ENCODE measurements around the gene AMPD3. TPM values are rescaled to one million over a fixed set of nuclear protein-coding genes. Genes with fewer than 3 reads are reported as not detected.

The AMPD3 gene
- total RNA-seq: 1 to 10 TPM; 6.2 to 6.6 (median 6.4) TPM

DNA sequence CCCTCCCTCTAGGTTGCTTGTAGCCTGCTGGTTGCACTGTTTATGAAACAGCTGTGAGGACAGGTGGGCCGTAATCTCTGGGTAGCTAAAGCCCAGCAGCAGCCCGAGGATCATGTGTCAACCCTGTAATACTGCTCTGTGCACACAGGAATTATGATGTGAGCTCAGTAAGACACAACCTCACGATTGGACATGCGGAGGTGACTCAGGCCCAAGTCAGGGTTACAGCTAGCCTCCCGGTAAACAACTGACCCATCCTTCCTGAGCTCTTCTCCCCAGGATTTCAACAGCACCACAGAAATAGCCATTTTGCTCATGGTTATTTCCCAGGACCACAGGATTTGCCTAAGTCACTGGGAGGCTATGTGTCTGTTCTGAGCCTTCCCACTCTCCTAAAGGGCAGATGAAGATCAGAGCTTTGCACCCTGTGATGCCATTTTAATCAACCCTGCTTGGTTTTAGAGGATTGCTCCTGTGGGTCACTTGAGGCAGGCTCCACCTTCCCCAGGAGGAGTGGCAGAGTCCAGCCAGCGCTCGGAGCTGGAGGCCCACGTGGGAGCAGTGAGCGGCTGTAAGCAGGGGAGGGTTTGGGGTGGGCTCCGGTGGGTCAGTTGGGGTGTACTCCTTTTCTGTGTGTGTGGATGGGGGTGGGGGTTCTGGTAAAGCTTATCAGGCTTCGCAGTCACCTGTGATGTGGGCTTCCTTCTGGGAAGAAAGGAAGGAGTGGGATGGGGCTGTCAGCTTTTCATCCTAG, at the start of gene AMPD3:
Gene AMPD3 (plus strand): TSS at position 387 of the 754 bp plus-strand sequence. CDS start 6,256 bp downstream, outside the sequence.
- no peak for TF ChIP-seq POLR2AphosphoS5 (IDR thresholded peaks at IDR 0.05)
- no peak for TF ChIP-seq CTCF (IDR thresholded peaks at IDR 0.05)
- H3K4me1 ChIP-seq: peaks cover 0 to 4% of the 10 kb centered on the region in 2 donors
- peak within 1 kb of the TSS; percentile 6 to 46 (median 16) for H3K4me3 ChIP-seq
- no peaks in the 10 kb centered on the region for H3K27me3 ChIP-seq
- H3K9me3 ChIP-seq: no peaks in the 10 kb centered on the region
- intact Hi-C loops (cut with DNase I; ENCODE audit: low total_unique reads): loop anchor here (2.0 kb wide), 1 partner anchor 40 kb away; no protein-coding TSS in a partner anchor
- no peaks in the 10 kb centered on the region for H3K36me3 ChIP-seq
- peak within 1 kb of the TSS in 1 of 2 donors; percentile 61 for H3K27ac ChIP-seq
- DNase-seq (ENCODE audit: low spot score in 2 of 2): no peak

- no peaks in the 10 kb centered on the region for H3K27me3 ChIP-seq
- TF ChIP-seq POLR2A (IDR thresholded peaks at IDR 0.05) (no peak), POLR2AphosphoS5 (IDR thresholded peaks at IDR 0.05) (peak in 1 of 3 donors; percentile 26), CTCF (IDR thresholded peaks at IDR 0.05) (peak in 2 of 3 donors; percentile 60 to 73)
- no peak overlapping the region for H3K27ac ChIP-seq
- intact Hi-C loops (cut with DNase I; ENCODE audit: low total_unique reads): no loop called here
- no peaks in the 10 kb centered on the region for H3K4me1 ChIP-seq
- peak in 1 of 2 donors; percentile 54 for DNase-seq (ENCODE audit: low spot score in 2 of 2)
- H3K4me3 ChIP-seq: no peak overlapping the region
- no peaks in the 10 kb centered on the region for H3K9me3 ChIP-seq
- no peaks in the 10 kb centered on the region for H3K36me3 ChIP-seq
Observed at GRCh38 chr11:10405865-10406592, 49.0 kb upstream of the AMPD3 start.

- Histone ChIP-seq H3K27me3 (no peaks in the 10 kb centered on the region), H3K9me3 (no peaks in the 10 kb centered on the region), H3K4me3 (no peak overlapping the region), H3K36me3 (no peaks in the 10 kb centered on the region), H3K4me1 (no peaks in the 10 kb centered on the region), H3K27ac (no peak overlapping the region)
- TF ChIP-seq CTCF (IDR thresholded peaks at IDR 0.05): no peak
- TF ChIP-seq POLR2A (IDR thresholded peaks at IDR 0.05): no peak
- no peak for TF ChIP-seq POLR2AphosphoS5 (IDR thresholded peaks at IDR 0.05)
- DNase-seq (ENCODE audit: low spot score in 2 of 2): no peak
- intact Hi-C loops (cut with DNase I; ENCODE audit: low total_unique reads): no loop called here
Observed at GRCh38 chr11:10407055-10407454, 48.0 kb upstream of the AMPD3 start.

DNA sequence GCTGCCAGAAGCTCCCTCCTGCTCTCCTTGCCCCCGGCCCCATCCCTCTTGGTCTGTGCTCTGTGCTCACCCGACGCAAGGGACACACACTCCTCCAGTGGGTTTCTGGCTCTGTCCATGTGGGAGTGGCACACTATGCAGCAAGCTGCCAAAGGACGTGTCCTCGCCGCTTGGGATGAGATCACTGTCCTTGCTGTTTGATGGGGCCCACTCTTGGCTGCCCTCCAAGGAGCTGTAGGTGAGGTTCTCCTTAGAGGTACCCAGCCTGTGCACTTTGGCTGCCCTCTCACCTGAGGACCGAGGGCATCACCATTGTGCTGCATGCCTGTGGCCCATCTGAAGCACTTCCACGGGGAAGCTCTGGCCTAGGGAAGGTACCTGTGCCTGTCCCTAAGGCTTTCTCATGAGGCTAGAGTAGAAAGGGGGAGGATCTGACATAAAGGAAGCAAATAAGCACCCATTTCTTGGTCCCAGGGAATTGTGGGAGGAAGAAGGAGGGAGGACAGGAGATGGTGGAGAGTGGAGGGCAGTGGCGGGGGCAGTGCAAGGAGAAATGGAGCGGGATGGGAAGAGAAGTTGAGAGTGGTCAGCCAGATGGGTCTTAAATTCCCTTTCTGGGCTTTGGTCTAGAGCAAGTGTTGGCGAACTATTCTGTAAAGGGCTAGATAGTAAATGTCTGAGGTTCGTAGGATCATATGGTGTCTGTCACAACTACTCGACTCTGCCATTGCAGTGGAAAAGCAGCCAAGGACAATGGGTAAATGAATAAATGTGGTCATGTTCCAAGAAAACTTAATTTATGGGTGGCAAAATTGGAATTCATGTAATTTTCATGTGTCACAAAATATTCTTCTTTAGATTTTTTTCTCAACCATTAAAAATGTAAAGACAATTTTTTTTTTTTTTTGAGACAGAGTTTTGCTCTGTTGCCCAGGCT, 47.0 kb upstream of the AMPD3 start:
- Histone ChIP-seq H3K27me3 (no peaks in the 10 kb centered on the region), H3K4me3 (no peak overlapping the region), H3K36me3 (no peaks in the 10 kb centered on the region), H3K9me3 (no peaks in the 10 kb centered on the region), H3K4me1 (no peaks in the 10 kb centered on the region), H3K27ac (no peak overlapping the region)
- intact Hi-C loops (cut with DNase I; ENCODE audit: low total_unique reads): no loop called here
- DNase-seq (ENCODE audit: low spot score in 2 of 2): no peak
- TF ChIP-seq POLR2AphosphoS5 (IDR thresholded peaks at IDR 0.05): no peak
- TF ChIP-seq CTCF (IDR thresholded peaks at IDR 0.05): no peak
- TF ChIP-seq POLR2A (IDR thresholded peaks at IDR 0.05): no peak
